Activated CD4-positive, CD25-positive, alpha-beta regulatory T cell treated with anti-CD3 and anti-CD28 coated beads, Interleukin-2, amount 50 U/mL, for 72 hours (primary cell): ENCODE measurements around the gene EIF2B5.

ENCODE experiments used
- DNase-seq: peaks from one replicate; pipeline ENCODE4 v3.0.0; 2021

The EIF2B5 gene

DNA sequence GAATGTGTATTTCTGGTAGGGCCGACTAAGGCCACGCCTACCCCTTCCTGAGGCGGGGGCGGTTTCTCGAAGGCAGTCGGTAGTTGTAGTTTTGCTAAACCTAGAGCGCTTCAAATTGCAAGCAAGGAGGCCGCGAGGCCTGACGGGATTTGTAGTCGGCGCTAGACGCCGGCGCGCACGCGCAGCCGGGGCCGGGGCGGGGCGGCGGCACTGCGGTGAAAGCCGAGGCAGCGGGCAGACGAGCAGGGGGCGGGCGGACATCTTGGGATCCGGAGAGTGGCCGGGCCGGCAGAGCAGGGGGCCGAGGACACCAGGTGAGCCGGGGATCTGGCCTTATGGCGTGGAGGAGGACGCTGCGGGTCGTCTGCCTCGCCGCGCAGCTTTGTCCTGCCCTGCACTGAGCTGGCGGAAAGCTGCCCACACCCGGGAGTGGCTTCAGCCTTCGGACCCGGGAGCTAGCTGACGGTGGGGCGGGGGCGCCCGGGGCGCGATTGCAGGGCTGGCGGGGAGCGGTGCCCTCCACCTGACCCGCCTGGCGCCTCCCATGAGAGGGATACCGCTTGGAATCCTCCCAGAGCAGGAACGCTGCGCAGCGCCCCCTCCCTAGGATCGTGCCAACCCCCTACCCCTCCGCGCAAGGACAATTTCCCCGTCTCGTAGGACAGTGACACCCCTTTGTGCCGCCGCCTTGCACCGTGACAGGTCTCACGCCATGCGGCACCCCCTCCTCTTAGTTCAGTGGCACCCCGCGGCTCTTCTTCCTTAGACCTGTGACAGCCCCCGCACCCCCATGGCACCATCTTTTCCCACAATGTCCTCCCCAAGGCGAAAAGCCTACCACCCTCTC lies 39.7 kb downstream of the EIF2B5 start, which contains the start of gene AP2M1:
TSS of gene AP2M1 (plus strand) at position 210 of the 847 bp plus-strand sequence. CDS start 2,139 bp downstream, outside the sequence.
- peak; percentile 98 for DNase-seq

DNA sequence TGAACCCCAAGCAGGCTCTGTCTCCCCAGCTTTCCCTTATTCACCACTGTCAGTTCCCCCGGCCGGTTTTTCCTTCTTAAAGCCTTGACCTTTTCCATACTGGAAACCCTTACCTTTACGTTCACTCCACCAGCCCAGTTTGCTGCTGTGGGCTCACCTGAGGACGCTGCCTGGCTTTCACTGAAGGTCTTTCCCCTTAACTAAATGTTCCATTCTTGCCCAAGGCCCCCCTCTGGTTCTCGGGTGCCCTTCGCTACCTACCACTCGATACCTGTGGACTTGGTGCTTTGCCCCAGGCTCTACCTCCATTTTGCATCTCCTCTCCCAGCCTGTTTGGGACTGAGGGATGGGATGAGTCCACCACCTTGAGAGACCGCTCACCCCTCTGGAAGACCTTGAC lies 40.3 kb downstream of the EIF2B5 start:
- no peak for DNase-seq

- no peak for DNase-seq
Observed at GRCh38 chr3:184175981-184176376, 40.8 kb downstream of the EIF2B5 start.

DNA sequence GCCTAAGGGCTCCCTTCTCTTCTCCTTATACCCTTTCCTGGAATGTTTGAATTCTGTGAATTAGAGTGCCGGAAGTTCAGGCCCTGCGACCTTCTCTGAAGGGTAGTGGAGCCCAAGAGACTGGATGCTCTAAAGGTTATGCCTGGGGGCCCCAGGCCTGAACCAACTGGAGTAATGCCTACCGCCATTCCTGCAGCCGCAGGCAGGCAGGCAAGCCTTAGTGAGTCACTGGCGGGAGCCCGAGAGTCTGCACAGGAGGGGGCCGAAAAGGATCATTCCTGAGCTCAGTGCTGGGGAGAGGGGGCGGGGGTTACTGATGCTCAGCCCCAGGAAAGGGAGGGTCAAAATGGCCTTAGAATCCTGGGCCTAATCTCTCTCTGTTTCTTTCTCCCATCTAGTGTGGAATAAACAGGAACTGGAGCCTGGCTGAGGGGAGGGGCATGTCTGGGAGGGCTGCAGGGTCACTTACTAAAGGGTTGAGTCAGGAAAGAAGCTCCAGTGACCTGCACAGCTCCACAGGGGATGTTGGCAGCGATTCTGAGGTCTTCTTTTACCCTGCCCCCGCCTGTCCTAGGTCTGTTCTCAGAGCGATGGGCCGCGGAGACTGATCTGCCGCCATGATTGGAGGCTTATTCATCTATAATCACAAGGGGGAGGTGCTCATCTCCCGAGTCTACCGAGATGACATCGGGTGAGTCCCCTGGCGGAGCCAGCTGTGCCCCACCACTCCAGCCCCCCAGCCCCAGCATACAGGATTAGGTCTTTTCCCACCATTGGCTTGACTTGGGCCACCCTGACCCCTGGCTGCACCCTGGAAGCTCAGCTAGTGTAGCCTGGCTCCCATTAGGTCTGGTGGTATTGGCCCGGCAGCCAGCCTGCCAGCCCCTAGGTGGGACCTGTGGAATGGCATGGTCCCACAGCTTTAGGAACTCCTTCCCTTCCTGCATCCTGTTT lies 41.5 kb downstream of the EIF2B5 start:
- no peak for DNase-seq

DNA sequence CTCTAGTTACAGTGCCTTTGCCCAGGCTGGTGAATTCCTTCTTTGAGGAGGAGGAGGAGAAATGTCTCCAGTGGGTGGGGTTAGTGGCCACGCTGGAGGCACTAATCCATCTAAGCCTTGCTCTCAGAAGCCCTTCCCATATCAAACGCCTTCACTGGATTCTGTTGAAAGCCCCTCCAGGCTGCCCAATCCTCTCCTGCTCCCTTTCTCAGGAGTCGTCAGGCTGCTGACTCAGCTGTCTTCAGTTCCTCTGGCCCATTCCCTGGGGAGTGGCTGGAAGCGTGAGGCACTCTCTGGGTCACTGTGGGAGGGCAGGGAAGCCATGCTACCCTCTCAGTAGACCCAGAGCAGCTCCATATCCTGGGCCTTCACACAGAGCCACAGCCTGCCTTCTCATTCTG lies 42.2 kb downstream of the EIF2B5 start:
- DNase-seq: no peak

- DNase-seq: no peak
Observed at GRCh38 chr3:184177767-184178306, 42.7 kb downstream of the EIF2B5 start.

DNA sequence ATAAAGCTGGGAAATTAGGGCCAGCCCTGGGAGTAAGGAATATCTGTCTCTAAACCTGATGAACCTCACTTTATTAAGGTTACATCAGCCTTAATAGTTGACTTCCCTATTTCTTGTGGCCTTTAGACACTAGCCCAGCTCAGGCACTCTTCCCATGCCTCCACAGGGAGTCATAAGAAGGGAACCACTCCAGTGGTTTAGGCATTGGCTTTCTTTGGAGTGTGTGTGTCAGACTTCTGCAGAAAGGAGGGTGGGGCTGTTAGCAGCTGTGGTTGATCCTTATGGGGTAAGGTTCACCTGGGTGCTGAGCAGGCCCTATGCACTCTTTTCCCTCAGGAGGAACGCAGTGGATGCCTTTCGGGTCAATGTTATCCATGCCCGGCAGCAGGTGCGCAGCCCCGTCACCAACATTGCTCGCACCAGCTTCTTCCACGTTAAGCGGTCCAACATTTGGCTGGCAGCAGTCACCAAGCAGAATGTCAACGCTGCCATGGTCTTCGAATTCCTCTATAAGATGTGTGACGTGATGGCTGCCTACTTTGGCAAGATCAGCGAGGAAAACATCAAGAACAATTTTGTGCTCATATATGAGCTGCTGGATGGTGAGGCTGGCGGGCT lies 43.5 kb downstream of the EIF2B5 start:
- no peak for DNase-seq

DNA sequence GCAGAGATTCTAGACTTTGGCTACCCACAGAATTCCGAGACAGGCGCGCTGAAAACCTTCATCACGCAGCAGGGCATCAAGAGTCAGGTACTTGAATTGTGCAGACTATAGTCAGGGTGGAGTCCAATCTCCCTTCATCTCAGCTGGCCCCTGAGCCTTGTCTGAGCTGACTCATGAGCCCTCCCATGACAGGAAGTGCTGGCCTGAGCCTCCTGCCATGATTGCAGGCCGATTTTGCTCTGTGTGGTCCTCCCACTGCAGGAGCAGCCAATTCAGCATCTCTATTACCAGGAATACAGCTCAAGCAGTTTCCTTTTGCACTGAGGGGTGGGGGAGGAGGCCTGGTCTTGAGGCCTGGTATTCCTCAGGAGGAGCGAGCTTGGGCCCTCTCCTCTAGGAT lies 45.0 kb downstream of the EIF2B5 start:
- DNase-seq: no peak

- DNase-seq: no peak
Observed at GRCh38 chr3:184181596-184181995, 46.4 kb downstream of the EIF2B5 start.

DNA sequence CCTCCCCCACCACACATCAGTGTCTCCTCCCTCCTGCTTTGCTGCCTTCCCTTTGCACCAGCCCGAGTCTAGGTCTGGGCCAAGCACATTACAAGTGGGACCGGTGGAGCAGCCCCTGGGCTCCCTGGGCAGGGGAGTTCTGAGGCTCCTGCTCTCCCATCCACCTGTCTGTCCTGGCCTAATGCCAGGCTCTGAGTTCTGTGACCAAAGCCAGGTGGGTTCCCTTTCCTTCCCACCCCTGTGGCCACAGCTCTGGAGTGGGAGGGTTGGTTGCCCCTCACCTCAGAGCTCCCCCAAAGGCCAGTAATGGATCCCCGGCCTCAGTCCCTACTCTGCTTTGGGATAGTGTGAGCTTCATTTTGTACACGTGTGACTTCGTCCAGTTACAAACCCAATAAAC lies 48.5 kb downstream of the EIF2B5 start:
- DNase-seq: no peak

DNA sequence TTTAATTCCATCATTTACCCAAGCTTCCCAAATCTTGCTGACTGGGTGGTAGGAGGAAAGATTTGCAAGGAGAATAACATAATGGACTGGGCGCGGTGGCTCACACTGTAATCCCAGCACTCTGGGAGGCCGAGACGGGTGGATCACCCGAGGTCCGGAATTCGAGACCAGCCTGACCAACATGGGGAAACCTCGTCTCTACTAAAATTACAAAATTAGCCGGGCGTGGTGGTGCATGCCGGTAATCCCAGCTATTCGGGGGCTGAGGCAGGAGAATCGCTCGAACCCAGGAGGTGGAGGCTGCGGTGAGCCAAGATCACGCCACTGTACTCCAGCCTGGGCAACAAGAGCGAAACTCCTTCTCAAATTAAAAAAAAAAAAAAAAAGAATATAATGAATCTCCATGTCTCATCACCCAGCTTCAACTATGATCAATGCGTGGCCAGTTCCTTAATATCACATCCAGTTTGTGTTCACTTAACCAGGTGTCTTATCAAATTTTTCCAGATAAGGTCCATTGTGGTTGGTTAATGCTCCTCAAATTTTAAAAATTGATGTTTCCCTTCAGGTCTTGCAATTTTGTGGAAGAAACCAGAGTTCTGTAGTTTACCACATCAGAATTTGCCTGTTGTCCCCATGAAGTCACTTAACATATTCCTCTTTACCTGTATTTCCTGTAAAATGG lies 49.5 kb downstream of the EIF2B5 start:
- DNase-seq: no peak

- DNase-seq: peak; percentile 99
Observed at GRCh38 chr3:184185461-184186183, 50.5 kb downstream of the EIF2B5 start.

DNA sequence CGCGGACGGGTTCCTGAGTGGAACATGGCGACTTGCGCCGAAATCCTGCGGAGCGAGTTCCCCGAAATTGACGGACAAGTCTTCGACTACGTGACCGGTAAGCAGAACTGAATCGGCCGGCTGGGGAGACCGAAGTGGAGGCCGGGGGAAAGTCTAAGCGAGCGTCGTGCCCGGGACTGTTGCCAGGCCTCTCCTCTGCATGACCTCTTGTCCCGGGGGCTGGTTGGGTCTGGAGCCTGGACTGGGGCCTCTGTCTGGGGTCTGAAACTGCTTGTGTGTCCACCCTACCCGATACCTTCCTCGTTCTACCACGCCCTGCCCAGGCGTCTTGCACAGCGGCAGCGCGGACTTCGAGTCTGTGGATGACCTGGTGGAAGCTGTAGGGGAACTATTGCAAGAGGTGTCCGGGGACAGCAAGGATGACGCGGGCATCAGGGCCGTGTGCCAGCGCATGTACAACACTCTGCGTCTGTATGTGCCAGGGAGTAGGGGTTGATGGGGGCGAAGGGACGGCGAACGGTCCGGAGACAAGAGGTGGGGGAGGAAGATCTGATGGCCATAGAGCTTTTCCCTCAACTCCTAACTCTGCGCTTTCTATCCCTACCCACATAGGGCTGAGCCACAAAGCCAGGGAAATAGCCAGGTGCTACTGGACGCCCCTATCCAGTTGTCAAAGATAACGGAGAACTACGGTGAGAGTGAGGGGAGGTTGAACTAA lies 51.2 kb downstream of the EIF2B5 start, which contains the start of gene ABCF3:
TSS of gene ABCF3 (plus strand) at position 16 of the 718 bp plus-strand sequence. CDS start at position 25, 9 bp downstream.
- DNase-seq: no peak

GRCh38 chr3:184186902-184187207 lies 51.7 kb downstream of the EIF2B5 start:
- DNase-seq: no peak

DNA sequence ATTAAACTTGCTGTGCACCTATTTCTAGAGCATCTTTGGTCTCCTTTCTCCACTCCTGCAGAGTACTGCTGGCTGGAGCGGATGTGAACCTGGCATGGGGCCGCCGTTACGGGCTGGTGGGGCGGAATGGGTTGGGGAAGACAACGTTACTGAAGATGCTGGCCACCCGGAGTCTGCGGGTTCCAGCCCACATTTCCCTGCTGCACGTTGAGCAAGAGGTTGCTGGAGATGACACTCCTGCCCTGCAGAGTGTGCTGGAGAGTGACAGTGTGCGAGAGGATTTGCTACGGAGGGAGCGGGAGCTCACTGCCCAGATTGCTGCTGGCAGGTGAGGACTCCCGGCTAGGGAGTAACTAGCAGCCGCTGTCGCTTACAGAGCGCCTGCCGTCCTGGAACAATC lies 52.9 kb downstream of the EIF2B5 start:
- DNase-seq: no peak

DNA sequence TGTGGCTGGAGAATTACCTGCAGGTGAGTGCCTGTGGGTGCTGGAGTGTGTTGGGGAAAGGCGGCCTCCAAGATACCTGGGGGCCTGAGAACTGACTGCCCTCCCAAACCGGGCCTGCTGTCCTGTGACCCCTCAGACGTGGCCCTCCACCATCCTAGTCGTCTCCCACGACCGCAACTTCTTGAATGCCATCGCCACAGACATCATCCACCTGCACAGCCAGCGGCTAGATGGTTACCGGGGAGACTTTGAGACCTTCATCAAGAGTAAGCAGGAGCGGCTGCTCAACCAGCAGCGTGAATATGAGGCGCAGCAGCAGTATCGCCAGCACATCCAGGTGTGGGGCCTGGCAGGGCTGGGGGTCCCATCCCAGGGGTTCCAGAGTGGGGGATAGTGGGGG lies 54.3 kb downstream of the EIF2B5 start:
- no peak for DNase-seq

GRCh38 chr3:184192889-184193288 lies 57.7 kb downstream of the EIF2B5 start:
- no peak for DNase-seq

- DNase-seq: no peak
Observed at GRCh38 chr3:184193991-184194539, 58.9 kb downstream of the EIF2B5 start.
